Esophagus squamous epithelium (tissue), 4 donors: ENCODE results near the gene BPIFA2.

ENCODE experiments used
- POLR2A ChIP-seq, 4 donors: fragments of 450-650 bp; IDR thresholded peaks; one replicate each; pipeline ENCODE4 v1.6.1; 2017; ENCODE audit warnings: antibody characterized with exemption in 4 of 4, mild to moderate bottlenecking in 4 of 4, moderate library complexity in 3 of 4
- TF ChIP-seq, protein P1 (sequence below), 6 experiments: fragments of 450-650 bp in 4 of 6; fragments of 200-600 bp in 2 of 6; sonication (generic) in 2 of 6; IDR thresholded peaks; one replicate each; pipeline ENCODE4 v1.5.1; 2016 to 2019; ENCODE audit warnings: antibody characterized with exemption in 6 of 6, mild to moderate bottlenecking in 4 of 6, moderate library complexity in 4 of 6

DNA sequence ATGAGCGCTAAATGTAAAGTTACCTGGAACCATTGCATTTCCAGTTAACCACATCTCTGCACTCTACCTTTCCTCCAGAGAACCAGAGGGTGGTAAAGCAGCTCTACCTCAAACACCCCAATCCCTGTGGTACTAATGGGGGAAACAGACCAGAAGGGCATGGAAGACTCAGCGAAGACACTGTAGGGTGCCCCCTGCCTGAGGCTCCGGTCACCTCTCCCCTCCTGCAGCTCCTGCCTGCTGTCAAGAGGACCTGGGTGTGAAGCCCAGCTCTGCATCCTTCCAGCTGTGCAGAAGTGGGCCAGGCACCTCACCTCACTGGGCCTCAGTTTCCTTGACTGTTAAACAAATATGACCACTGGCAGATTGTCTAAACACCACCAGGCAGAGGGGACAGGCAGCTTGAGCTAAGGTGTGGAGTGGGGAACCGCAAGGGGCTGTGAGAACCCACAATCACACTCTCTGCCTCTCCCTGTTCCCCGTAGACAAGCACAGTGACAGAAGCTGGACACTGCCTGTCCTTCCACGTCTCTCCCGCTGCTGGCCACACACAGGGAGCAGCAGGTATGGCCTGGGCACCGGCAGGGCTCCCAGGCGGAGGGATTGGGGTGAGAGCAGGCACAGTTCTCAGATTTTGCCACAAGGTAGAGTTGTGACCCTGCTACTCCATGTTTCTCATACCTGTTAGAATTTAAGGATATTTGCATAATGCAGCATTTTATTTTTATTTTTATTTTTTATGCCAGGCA lies 9.1 kb upstream of the BPIFA2 start:
- TF ChIP-seq, protein P1, sequence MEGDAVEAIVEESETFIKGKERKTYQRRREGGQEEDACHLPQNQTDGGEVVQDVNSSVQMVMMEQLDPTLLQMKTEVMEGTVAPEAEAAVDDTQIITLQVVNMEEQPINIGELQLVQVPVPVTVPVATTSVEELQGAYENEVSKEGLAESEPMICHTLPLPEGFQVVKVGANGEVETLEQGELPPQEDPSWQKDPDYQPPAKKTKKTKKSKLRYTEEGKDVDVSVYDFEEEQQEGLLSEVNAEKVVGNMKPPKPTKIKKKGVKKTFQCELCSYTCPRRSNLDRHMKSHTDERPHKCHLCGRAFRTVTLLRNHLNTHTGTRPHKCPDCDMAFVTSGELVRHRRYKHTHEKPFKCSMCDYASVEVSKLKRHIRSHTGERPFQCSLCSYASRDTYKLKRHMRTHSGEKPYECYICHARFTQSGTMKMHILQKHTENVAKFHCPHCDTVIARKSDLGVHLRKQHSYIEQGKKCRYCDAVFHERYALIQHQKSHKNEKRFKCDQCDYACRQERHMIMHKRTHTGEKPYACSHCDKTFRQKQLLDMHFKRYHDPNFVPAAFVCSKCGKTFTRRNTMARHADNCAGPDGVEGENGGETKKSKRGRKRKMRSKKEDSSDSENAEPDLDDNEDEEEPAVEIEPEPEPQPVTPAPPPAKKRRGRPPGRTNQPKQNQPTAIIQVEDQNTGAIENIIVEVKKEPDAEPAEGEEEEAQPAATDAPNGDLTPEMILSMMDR (IDR thresholded peaks at IDR 0.05) = no peak
- no peak for TF ChIP-seq POLR2A (IDR thresholded peaks at IDR 0.05)
